ENCODE measurements around the gene BLTP1. TPM values are rescaled to one million over a fixed set of nuclear protein-coding genes. Genes with fewer than 3 reads are reported as not detected.

The BLTP1 gene
- total RNA-seq, 3 donors from 2014 or later: 134 to 193 (median 160) TPM

DNA sequence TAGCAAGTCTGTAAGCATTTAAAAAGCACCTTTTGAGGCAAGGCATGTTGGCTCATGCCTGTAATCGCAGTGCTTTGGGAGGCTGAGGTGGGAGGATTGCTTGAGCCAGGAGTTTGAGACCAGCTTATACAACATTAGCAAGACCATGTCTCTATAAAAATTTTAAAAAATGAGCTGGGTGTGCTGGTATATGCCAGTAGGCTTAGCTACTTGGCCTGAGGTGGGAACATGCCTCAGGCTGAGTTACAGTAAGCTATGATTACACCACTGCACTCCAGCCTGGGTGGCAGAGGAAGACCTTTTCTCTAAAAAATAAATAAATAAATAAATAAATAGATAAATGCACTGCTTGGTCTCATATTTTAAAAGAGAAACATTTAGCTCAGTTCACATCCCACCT lies 26.8 kb downstream of the BLTP1 start:
- no peak overlapping the region for H3K27ac ChIP-seq
- peaks cover 16% of the 10 kb centered on the region for H3K36me3 ChIP-seq
- DNase-seq (ENCODE audit: low spot score in 2 of 2): no peak
- H3K4me3 ChIP-seq: no peak overlapping the region
- no peaks in the 10 kb centered on the region for H3K27me3 ChIP-seq
- intact Hi-C loops (cut with DNase I; ENCODE audit: low total_unique reads): no loop called here
- no peaks in the 10 kb centered on the region for H3K9me3 ChIP-seq
- TF ChIP-seq POLR2AphosphoS5 (IDR thresholded peaks at IDR 0.05) (no peak), POLR2A (IDR thresholded peaks at IDR 0.05) (no peak)
- TF ChIP-seq, protein P1, sequence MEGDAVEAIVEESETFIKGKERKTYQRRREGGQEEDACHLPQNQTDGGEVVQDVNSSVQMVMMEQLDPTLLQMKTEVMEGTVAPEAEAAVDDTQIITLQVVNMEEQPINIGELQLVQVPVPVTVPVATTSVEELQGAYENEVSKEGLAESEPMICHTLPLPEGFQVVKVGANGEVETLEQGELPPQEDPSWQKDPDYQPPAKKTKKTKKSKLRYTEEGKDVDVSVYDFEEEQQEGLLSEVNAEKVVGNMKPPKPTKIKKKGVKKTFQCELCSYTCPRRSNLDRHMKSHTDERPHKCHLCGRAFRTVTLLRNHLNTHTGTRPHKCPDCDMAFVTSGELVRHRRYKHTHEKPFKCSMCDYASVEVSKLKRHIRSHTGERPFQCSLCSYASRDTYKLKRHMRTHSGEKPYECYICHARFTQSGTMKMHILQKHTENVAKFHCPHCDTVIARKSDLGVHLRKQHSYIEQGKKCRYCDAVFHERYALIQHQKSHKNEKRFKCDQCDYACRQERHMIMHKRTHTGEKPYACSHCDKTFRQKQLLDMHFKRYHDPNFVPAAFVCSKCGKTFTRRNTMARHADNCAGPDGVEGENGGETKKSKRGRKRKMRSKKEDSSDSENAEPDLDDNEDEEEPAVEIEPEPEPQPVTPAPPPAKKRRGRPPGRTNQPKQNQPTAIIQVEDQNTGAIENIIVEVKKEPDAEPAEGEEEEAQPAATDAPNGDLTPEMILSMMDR (IDR thresholded peaks at IDR 0.05): no peak
- no peaks in the 10 kb centered on the region for H3K4me1 ChIP-seq

DNA sequence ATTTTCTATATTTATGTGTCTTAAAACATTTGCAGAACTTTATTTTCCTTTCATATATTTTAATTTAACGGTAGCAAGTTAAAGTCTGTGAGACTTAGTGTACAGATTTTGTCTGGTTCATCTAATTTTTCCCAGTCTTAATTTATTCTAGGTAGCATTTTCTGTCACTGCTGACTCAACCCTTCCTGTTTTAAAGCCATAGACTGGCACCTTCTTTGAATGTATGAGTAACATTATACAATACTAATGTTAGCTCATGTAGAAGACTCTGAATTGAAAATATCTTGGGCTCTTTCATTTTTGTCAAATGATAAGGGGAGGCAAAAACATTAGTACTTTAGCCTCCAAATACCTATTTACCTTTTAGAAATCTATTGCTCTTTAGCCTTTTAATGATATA lies 43.6 kb downstream of the BLTP1 start:
- no peak overlapping the region for H3K4me3 ChIP-seq
- H3K27ac ChIP-seq: no peak overlapping the region
- intact Hi-C loops (cut with DNase I; ENCODE audit: low total_unique reads): no loop called here
- no peaks in the 10 kb centered on the region for H3K9me3 ChIP-seq
- no peak for TF ChIP-seq POLR2A (IDR thresholded peaks at IDR 0.05)
- TF ChIP-seq POLR2AphosphoS5 (IDR thresholded peaks at IDR 0.05): no peak
- TF ChIP-seq, protein P1 (IDR thresholded peaks at IDR 0.05): no peak
- no peaks in the 10 kb centered on the region for H3K4me1 ChIP-seq
- no peaks in the 10 kb centered on the region for H3K36me3 ChIP-seq
- no peaks in the 10 kb centered on the region for H3K27me3 ChIP-seq
- no peak for DNase-seq (ENCODE audit: low spot score in 2 of 2)

Other genes starting within 250 kb of the BLTP1 start
- under 1 TPM; 0.64 to 0.98 (median 0.88) TPM for gene TRPC3, start 200.3 kb upstream of the BLTP1 start, total RNA-seq
- not detected for gene ADAD1, start 226.7 kb downstream of the BLTP1 start, total RNA-seq